Coronary artery (tissue), 2 donors: Measurements from ENCODE around the gene CALHM4.

Experiments
- DNase-seq: peaks from one replicate; pipeline ENCODE4 v3.0.0-alpha.2; 2017; ENCODE audit warnings: low spot score
- H3K27ac ChIP-seq, 2 donors: fragments of 200-600 bp; sonication (generic); one replicate each; pipeline ENCODE4 v1.5.1; 2016 to 2019
- H3K4me3 ChIP-seq: fragments of 200-600 bp; sonication (generic); 2 replicates; pipeline ENCODE4 v1.5.1; 2016; ENCODE audit warnings: mild to moderate bottlenecking, moderate library complexity
- CTCF ChIP-seq: fragments of 200-600 bp; sonication (generic); IDR thresholded peaks from one replicate; pipeline ENCODE4 v1.5.1; 2019; ENCODE audit warnings: antibody characterized with exemption

Gene CALHM4

GRCh38 chr6:116575227-116575626, 21.7 kb downstream of the CALHM4 start:
- no peak for TF ChIP-seq CTCF
- Histone ChIP-seq H3K4me3 (no peak overlapping the region), H3K27ac (no peak overlapping the region)
- DNase-seq, result no peak

DNA sequence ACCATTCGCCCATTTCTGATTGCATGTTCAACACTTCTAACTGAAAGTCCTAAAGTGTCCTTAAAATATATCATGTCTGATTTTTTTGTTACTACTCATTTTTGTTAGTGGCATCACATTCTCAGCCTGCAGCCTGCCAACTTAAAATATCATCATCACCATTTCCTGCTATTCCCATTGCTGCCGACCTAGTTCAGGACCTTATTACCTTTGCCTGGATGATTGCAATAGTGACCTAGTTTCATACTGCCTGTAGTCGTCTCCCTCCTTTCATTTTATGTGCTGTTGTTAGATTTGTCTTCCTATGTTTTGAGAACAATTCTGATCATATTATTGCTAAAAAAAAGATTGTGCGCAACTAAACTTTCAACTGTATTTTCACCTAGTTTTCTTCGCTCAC, 23.9 kb downstream of the CALHM4 start:
- no peak for DNase-seq
- TF ChIP-seq CTCF, result no peak
- H3K4me3 ChIP-seq, result no peak overlapping the region
- H3K27ac ChIP-seq, result no peak overlapping the region

DNA sequence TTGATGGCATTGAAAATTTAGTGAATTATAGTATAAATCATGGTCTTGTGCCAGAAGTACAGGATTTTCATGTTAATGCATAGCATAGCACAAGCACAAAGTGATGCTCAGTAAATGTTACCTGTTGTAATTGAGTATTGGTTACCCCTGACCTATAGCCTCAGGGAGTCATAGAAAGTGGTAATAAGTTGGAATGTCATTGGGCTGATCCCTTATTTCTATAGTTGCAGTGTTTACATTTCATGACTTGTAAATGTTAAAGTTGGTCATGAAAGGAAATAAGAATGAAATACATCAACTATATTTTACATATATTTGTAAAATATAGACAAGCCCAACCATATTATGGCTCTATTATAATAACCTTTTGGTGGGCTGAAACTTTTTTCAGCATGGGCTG, 24.8 kb downstream of the CALHM4 start:
- DNase-seq, result no peak
- TF ChIP-seq CTCF, result no peak
- H3K27ac ChIP-seq, result no peak overlapping the region
- no peak overlapping the region for H3K4me3 ChIP-seq

- Histone ChIP-seq H3K4me3 (no peak overlapping the region), H3K27ac (no peak overlapping the region)
- no peak for TF ChIP-seq CTCF
- DNase-seq, result no peak
Observed at GRCh38 chr6:116579143-116579542, 25.6 kb downstream of the CALHM4 start.

GRCh38 chr6:116580198-116580597, 26.6 kb downstream of the CALHM4 start:
- no peak for TF ChIP-seq CTCF
- DNase-seq, result no peak
- Histone ChIP-seq H3K27ac (no peak overlapping the region), H3K4me3 (no peak overlapping the region)

- Histone ChIP-seq H3K4me3 (no peak overlapping the region), H3K27ac (no peak overlapping the region)
- DNase-seq, result no peak
- TF ChIP-seq CTCF, result no peak
Observed at GRCh38 chr6:116586276-116586675, 32.7 kb downstream of the CALHM4 start.

GRCh38 chr6:116586738-116587137, 33.2 kb downstream of the CALHM4 start:
- DNase-seq, result no peak
- H3K4me3 ChIP-seq, result no peak overlapping the region
- H3K27ac ChIP-seq, result no peak overlapping the region
- TF ChIP-seq CTCF, result no peak
